ENCODE measurements around the gene POU2F1.
"Not testable (repeated sequence)": the region's sequence is repeated elsewhere in the genome, so short reads cannot be mapped to it uniquely, and the experiment has no call there.

The POU2F1 gene

DNA sequence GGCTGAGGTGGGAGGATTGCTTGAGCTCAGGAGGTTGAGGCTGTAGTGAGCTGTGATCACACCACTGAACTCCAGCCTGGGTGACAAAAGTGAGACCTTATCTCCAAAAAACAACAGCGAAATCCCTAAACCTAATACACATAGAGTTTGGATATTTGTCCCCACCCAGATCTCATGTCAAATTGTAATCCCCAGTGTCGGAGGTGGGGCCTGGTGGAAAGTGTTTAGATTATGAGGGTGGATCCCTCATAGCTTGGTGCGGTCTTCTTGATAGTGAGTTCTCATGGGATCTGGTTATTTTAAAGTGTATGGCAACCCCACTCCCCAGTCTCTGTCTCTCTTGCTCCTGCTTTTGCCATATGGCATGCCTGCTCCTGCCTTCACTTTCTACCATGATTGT lies 94.0 kb downstream of the POU2F1 start:
- DNase-seq (ENCODE audit: low spot score), result no peak

DNA sequence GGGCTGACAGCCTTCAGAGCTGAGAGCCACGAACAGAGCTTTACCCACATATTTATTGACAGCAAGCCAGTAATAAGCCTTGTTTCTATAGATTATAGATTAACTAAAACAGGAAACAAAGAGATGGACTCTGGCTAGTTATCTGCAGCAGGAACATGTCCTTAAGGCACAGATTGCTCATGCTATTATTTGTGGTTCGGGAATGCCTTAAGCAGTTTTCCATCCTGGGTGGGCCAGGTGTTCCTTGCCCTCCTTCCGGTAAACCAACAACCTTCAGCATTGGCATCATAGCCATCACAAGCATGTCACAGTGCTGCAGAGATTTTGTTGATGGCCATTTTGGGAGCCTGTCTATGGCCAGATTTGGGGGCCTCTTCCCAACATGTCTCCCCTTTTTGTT lies 96.8 kb downstream of the POU2F1 start:
- DNase-seq (ENCODE audit: low spot score), result no peak

DNA sequence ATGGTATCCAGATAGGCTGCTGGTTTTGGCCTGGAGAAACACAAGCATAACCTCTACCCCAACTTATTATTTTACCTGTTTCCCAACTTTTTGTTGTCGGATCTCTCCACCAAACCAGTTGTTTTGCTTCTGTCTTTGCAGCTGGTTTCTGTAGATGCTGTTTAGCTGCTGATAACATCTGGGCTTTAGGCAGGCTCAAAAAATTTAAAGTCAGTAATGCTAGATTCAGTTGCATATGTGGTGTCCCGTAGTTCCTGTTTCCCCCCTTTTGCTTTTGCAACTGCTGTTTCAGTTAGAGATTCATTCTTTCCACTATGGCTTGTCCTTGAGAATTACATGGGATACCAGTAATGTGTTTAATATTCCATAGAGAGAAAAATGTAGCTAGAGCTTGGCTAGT lies 98.5 kb downstream of the POU2F1 start:
- not testable (repeated sequence) for DNase-seq (ENCODE audit: low spot score)

DNA sequence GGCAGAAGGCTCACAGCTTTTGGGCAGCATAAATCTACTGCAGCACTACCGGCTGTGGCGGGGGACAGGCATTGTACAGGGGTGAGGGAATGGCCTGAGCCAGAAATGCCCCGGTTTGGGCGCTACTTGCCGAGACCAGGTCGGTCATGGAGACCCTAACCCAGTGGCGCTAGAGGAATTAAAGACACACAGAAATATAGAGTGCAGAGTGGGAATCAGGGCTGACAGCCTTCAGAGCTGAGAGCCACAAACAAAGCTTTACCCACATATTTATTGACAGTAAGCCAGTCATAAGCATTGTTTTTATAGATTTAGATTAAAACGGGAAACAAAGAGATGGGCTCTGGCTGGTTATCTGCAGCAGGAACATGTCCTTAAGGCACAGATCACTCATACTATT lies 101.8 kb downstream of the POU2F1 start:
- no peak for DNase-seq (ENCODE audit: low spot score)

DNA sequence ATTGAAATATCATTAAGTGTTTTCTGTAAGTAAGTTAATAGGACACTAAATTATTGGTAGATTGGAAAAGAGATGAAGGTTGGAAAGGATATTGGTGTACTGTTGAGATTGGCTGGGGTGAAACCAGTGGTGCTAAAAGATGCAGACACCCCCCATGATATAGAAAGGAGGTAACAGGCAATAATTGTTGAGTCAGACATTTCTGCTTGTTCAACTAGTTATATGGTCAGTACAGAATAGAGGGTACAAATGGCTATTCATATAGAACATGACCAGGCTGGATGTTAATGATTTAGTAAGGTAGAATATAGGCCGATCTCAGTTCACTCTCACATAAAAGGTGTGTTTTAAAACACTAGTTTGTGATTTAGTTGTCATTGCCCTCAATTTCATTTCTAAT lies 104.5 kb downstream of the POU2F1 start:
- no peak for DNase-seq (ENCODE audit: low spot score)

DNA sequence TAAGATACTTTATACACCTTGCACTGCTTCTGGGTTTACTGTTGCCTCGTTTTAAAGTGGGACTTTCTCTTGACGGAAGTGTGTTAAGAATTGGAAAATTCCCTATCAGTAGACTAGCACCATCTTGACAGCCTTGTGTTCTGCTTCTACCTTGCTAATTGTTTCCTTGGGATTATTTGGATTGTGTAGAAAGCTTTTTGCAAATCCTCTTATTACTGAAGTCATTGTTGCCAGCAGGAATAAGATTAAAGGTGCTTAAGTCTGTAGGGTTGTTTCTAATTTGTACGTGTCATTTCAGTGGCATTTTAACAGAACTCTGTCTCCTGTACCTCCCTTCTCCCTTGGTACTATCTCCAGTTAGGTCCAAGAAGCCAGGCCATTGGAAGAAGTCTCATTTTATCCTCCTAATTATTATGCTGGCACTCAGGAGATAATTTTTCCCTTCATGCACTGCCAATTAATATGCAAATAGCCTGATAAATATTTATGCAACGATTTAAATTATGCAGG lies 107.7 kb downstream of the POU2F1 start:
- no peak for DNase-seq (ENCODE audit: low spot score)

DNA sequence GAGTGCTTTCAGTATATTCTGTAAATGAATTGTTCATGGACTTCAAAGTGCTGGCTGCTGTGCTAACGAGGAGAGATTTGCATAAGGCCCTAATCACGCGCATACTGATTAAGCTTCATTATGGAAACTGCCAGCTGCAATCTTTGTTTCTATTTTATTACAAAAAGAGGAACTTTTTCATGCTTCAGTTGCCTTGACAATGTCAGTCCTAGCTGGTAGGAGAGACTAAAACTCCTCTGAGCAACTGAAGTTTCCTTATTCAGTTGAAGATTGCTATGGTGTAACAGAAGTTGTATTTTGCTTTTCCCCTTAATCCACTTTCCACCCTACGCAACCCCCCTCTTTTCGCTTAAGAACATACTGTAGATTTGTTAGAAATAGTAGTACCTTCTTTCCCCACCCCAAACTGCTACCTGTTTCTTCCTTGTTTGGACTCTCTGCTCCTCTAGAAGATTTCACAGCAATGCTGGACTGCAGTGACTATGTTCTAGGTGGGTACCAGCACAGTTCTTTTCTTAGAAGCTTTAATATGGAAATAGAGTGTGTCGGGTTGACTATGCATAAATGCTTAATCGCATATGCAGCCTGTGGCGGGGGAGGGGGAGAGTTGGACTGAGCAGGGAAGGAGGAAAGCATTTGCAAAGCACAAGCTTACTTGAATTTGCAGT lies 108.3 kb downstream of the POU2F1 start:
- no peak for DNase-seq (ENCODE audit: low spot score)

DNA sequence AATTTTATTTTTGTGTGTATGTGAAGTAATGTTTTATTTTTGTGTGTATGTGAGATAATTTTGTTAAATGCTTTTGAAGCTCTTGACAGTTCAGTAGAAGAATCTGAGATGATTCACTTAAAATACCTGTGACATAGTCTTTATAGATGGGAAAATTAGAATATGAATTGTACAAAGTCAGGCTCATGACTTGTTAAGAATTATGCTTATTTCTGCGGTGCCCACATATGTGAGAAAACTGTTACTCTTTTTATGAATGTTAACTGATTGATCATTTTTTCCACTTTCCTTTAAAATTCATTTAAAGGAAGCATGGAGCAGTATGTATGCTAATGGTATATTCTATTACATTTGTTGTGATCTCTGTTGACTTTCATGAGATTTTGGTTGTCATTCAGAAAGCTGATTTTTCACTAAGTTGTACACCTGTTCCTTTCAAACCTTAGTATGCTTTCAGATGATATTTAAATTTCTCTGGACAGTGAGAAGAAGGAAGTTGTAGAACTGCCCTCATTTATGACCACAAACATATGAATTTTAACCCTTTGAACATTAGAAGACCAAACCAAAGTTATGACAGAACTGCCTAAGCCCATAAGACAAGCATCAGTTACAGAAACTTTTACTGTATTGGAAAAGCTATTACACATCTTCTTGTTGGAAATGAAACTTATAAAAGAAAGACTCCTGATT lies 110.1 kb downstream of the POU2F1 start:
- DNase-seq (ENCODE audit: low spot score), result no peak

DNA sequence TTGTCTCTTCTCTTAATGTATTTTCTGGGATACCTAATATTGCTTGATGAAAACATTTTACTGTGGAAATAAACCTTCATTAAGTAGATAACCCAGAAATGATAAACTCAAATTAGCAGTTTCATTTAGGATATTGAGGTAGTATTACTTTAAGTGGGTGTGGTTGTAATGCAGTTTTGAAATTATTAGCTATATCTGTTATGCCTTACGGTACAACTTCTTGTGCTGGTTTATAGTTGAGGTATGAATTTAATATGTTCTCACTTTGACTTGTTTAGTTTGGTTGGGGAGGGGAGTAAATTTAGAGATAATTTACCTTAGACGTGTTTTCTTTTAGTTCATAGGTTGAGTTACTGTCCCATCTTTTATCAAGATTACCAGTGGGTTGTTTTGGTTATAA lies 111.0 kb downstream of the POU2F1 start:
- DNase-seq (ENCODE audit: low spot score), result no peak

DNA sequence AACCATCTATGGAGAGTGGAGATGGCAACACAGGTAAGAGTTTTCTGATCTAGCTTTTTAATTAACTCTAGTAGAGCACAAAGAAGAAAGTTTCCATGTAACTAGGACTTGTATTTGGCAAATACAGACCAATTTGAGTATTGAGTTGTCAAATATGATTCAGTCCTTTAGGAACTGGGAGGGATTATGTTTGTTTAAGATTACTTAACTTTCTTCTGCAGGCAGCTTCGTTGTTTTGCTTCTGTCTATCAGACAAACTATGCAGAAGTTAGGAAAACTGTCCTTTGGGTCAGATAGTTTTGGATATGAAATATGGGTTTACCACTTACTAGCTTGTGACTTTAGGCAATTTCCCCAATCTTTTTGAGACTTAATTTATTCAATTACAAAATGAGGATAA lies 111.8 kb downstream of the POU2F1 start:
- no peak for DNase-seq (ENCODE audit: low spot score)

DNA sequence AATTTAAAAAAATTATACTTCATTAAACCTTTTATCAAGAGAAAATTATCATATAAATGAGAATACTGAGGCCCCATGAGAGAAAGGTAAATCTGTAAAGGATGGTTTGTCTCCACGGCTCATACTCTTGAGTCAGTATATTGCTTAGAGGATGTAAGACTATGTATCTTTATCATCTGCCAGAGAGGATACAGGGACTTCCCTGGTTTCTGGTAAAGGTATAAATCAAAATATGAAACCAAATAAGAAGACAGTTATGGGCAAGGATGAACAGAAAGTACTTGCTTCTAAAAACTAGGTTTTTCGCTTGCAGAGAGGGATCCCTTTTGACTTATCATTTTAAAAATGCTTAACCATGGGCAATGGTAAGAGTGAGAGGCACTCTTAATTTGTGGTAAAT lies 112.4 kb downstream of the POU2F1 start:
- no peak for DNase-seq (ENCODE audit: low spot score)

DNA sequence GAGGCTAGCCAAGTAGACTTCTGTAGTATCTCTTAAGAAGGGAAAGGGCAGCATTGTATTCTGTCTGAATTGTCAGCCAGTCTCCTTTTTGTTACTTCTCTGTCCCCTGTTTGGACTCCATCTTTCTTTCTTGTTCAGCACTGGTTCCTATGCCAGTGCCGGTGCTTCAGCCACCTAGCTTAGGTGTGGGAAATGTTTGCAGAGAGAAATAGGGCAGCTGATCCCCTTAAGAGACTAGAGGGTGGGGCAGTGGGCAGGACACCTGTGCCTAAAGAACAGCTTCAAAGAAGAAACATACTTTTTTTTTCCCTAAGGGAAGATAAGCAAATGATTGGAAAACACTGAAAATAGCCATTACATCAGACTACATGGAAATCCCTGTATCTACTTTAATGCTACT lies 113.0 kb downstream of the POU2F1 start:
- DNase-seq (ENCODE audit: low spot score), result no peak

DNA sequence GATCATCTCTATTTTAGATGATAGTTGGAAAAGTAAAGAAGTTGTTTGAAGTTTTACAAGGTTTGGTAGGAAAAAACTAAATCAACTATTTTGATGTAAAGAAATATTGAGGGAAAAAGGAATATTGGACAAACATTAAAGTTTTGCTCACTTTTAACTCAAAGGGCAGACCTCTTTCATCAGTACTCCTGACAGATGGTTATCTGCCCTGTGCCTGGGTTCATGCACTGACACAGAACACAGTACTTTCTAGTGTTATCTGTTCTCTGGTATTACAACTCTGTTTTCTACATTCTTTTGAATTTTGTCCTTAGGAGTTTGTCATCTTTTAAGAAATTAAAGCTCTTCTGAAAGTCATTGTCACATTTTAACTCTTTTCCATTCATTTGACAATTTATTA lies 118.7 kb downstream of the POU2F1 start:
- DNase-seq (ENCODE audit: low spot score), result no peak

DNA sequence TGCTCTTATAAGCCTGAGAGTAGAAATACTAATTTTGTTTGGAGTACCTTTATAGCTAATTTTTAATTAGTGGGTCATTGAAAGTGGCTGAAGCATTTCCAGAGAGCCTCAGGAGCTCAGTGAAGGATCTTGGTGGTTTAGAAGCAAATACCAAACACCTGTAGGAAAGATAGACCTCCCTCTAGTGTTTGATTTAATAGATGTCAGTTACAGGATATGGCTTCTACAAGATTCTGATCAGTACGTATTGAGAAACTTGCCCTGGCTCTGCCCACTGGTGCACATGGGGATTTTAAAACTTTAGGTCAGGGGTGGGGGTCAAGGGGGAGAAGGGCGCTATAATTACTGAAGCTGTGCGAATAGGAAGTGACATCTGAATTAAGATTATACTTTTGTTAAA lies 122.2 kb downstream of the POU2F1 start:
- no peak for DNase-seq (ENCODE audit: low spot score)

DNA sequence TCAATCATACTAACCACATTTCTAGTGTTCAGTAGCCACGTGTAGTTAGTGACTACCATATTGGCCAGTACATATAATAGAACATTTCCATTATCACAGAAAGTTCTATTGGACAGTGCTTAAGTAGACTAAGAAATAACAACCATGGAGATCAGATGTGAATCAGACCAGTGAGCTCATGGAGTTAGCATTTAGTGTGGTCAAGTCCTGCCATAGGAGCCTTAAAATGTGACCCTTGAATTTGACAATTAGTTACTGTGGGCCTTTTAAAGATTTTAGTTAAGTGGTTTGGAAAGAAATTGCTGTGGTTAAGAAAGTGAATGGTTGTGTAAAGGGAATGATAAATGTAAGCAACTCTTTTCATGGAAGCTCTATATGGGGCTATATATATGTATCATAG lies 123.4 kb downstream of the POU2F1 start:
- no peak for DNase-seq (ENCODE audit: low spot score)

DNA sequence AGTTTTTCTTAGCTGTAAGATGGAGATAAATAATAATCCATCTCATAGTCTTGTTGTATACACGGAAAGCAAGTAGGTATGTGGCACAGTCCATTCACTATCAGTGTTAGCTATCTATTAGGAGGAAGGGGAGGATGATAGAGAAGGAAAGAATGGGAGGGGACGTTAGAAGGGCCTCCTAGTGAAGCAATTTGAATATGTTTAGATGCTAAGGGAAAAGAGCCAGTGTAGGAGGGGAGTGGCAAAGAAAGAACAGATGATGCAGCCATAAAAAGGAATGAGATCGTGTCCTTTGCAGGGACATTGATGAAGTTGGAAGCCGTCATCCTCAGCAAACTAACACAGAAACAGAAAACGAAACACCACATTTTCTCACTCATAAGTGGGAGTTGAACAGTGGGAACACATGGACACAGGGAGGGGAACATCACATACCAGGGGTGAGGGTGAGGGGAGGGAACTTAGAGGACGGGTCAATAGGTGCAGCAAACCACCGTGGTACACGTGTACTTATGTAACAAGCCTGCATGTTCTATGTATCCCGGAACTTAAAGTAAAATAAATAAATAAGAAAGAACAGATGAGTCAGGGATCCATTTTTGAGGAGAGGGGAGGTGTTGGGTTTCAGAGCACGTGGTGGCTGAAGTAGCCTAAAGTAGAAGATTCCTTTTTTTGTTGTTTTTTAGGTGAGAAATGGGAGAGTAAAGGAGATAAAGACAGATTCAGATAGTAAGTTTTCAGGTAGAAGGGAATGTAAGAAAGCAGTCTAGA lies 124.1 kb downstream of the POU2F1 start:
- DNase-seq (ENCODE audit: low spot score), result no peak

DNA sequence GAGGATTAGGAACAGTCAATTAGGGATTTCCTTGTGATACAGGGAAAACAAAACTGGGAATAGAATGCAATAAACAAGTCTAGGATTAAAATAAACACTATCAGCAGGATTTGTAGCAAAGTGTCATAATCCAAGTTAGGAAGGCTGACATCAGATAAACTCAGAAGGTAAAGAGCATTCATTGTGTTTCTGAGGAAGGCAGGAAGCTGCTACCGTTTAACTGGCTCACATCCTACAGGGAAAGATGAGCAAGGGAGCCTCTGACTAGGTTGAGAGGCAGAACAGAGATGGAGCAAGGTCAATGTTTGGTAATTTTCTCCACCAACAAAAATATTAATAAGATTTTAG lies 124.7 kb downstream of the POU2F1 start:
- no peak for DNase-seq (ENCODE audit: low spot score)

DNA sequence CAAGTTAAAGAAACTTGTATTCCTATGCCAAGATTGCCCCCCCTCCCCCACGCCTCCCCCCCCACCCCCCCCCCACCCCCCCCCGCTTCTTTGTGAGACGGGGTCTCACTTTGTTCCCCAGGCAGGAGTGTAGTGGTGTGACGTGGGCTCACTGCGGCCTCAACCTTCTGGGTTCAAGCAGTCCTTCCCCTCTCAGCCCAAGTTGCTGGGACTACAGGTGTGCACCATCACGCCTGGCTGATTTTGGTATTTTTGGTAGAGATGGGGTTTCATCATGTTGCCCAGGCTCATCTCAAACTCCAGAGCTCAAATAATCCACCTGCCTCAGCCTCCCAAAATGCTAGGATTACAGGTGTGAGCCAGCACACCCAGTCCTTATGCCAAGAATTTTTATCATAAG lies 136.6 kb downstream of the POU2F1 start:
- DNase-seq (ENCODE audit: low spot score), result no peak

DNA sequence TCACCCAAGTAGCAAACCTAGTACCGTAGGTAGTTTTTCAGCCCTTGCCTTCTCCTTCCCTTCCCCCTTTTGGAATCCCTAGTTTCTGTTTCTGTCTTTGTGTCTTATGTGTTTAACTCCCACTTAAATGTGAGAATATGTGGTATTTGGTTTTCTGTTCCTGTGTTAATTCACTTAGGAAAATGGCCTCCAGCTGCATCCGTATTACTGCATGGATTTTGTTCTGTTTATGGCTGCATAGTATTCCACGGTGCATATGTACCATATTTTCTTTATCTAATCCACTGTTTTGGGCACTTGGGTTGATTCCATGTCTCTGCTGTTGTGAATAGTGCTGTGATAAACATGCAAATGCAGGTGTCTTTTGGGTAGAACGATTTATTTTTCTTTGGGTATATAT lies 138.6 kb downstream of the POU2F1 start:
- DNase-seq (ENCODE audit: low spot score), result no peak

DNA sequence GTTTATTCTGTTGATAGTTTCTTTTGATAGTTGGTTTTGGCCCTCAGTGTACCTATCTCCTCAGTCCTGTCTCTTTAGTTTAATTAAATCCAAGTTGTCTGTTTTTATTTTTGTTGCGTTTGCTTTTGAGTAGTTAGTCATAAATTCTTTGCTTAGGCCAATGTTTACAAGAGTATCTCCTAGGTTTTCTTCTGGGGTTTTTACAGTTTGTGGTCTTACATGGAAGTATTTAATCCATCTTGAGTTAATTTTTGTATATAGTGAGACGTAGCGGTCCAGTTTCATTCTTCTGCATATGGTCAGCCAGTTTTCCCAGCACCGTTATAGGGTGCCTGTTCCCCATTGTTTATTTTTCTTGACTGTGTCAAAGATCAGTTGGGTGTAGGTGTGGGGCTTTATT lies 139.4 kb downstream of the POU2F1 start:
- no peak for DNase-seq (ENCODE audit: low spot score)

DNA sequence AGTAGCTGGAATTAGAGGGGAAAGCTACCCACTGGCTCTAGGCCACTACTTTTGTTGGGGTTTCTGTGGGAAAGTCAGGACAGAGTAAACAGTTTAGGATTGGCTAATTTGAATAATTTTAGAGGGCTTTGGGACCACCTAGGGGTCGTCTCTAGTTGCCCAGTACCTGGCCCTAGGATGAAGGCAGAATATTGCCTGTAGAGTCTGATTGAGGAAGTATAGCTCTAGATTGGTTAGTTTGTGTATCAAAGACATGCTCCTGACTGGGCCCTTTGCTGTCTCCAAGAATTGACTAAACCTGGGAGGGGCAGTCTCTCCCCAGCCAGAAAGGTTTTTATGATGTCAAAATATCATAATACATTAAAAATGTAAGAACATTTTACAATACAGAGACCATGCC lies 142.0 kb downstream of the POU2F1 start:
- DNase-seq (ENCODE audit: low spot score), result no peak

DNA sequence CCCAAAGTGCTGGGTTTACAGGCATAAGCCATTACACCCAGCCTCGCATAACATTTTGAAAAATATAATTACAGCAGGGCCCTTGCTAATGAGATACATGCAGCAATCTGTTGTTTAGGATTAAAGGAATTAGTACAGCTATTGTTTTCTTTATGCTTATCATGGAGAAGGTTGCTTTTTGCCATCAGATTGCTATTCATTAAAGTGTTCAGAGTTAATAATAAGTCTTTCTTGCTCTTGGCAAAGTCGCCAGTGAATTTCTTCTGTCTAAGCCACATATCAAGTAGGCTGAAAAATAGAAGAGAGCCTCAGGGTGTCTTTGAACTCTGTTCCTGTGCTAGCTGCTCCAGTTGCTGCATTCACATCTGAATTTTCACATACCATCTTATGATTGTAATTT lies 144.1 kb downstream of the POU2F1 start:
- no peak for DNase-seq (ENCODE audit: low spot score)

DNA sequence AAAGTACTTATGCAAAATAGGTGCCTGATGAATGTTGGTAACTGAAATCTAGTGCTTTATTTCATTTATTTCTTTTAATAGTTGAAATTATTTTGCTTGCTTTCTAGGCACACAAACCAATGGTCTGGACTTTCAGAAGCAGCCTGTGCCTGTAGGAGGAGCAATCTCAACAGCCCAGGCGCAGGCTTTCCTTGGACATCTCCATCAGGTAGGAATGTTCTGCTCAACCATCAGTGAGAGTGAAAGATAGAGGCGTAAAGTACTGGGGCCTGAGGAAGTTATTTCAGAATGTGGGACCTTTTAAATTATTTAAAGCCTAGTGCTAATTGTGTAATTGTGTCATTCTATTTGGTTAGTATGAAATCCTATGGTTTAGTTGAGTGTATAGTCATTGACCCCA lies 144.7 kb downstream of the POU2F1 start:
- DNase-seq (ENCODE audit: low spot score), result no peak

Data from hematopoietic multipotent progenitor cell treated with erythropoietin and hydrocortisone succinate and interleukin-3 and kit ligand, for 15 days (in vitro differentiated cells).